NCI-H345 treated with DMSO at 0.1 percent for 48 hours (cell line): ENCODE results near the gene CACNB3.
"Not testable (repeated sequence)": the region's sequence is repeated elsewhere in the genome, so short reads cannot be mapped to it uniquely, and the experiment has no call there.

ENCODE experiments used
- DNase-seq: peaks from one replicate; lab custom pipeline; 2025; ENCODE audit not compliant: unreplicated experiment; lab: John Stamatoyannopoulos, UW

CACNB3 gene

GRCh38 chr12:48816143-48816854 is 2.0 kb upstream of the CACNB3 start:
- DNase-seq = no peak

GRCh38 chr12:48818831-48819590 is 715 bp downstream of the CACNB3 start:
- DNase-seq = no peak

GRCh38 chr12:48819986-48820725 is 1.9 kb downstream of the CACNB3 start:
- no peak for DNase-seq

GRCh38 chr12:48822139-48822538 is 3.8 kb downstream of the CACNB3 start:
- no peak for DNase-seq

GRCh38 chr12:48822711-48823110 is 4.4 kb downstream of the CACNB3 start:
- no peak for DNase-seq

GRCh38 chr12:48823281-48823680 is 5.0 kb downstream of the CACNB3 start:
- DNase-seq = no peak

- no peak for DNase-seq
Measured at GRCh38 chr12:48824112-48824511, 5.8 kb downstream of the CACNB3 start.

GRCh38 chr12:48824905-48825304 is 6.6 kb downstream of the CACNB3 start:
- DNase-seq = no peak

- no peak for DNase-seq
Measured at GRCh38 chr12:48826209-48826855, 8.0 kb downstream of the CACNB3 start.

- DNase-seq = no peak
Measured at GRCh38 chr12:48827026-48827425, 8.7 kb downstream of the CACNB3 start.

- no peak for DNase-seq
Measured at GRCh38 chr12:48827513-48828096, 9.3 kb downstream of the CACNB3 start.

GRCh38 chr12:48828293-48828692 is 10.0 kb downstream of the CACNB3 start:
- DNase-seq = no peak

- no peak for DNase-seq
Measured at GRCh38 chr12:48828841-48829575, 10.7 kb downstream of the CACNB3 start.

GRCh38 chr12:48831257-48831656 is 13.0 kb downstream of the CACNB3 start:
- DNase-seq = no peak

- DNase-seq = no peak
Measured at GRCh38 chr12:48832321-48833060, 14.2 kb downstream of the CACNB3 start.

GRCh38 chr12:48838048-48838447 is 19.8 kb downstream of the CACNB3 start:
- no peak for DNase-seq

- not testable (repeated sequence) for DNase-seq
Measured at GRCh38 chr12:48842021-48842420, 23.7 kb downstream of the CACNB3 start.

- peak; percentile 50 for DNase-seq
Measured at GRCh38 chr12:48851883-48852733, 33.8 kb downstream of the CACNB3 start, which contains the start of gene DDX23. Gene DDX23, minus strand, starts transcription at chr12:48852163. Its CDS starts 6,381 bp downstream, at chr12:48845782.
